Endothelial cell of umbilical vein (primary cell): ENCODE measurements around the gene KRTAP12-3. TPM values are rescaled to one million over a fixed set of nuclear protein-coding genes. Genes with fewer than 3 reads are reported as not detected.
"Not testable (repeated sequence)": the region's sequence is repeated elsewhere in the genome, so short reads cannot be mapped to it uniquely, and the experiment has no call there.

Experiments
- BruUV-seq: library from RNA; stranded (reverse); fragments of 400-500 nt; replicated peaks from 2 replicates; lab custom pipeline; 2021; lab: Mats Ljungman, UMichigan
- CTCF ChIA-PET: fragments of 300-600, 350-600 bp; sonication (Branson Sonifier 250); formaldehyde crosslinking; loops from one replicate; lab custom pipeline; 2021; ENCODE audit warnings: antibody characterized with exemption, inconsistent platforms; lab: Charles Lee
- POLR2A ChIA-PET: fragments of 300-600, 350-600 bp; sonication (Branson Sonifier 250); formaldehyde crosslinking; loops from one replicate; lab custom pipeline; 2021; ENCODE audit warnings: antibody characterized with exemption, inconsistent platforms; lab: Charles Lee
- DNase-seq: peaks from one replicate; pipeline ENCODE4 v3.0.0-alpha.2; 2011; ENCODE audit warnings: low read depth, low spot score
- FAIRE-seq: peaks from 2 replicates; lab custom pipeline; 2011; peaks lifted over from hg19 to GRCh38; lab: Jason Lieb, UNC
- H2AFZ ChIP-seq: 2 replicates; pipeline ENCODE4 v1.6.0; 2012; ENCODE audit warnings: low read depth, low read length, control low read depth, inconsistent platforms
- H3K27ac ChIP-seq: 2 replicates; pipeline ENCODE4 v1.5.1; 2011; ENCODE audit warnings: low read depth, mild to moderate bottlenecking, control low read depth, low read length, moderate library complexity; ENCODE audit not compliant: insufficient read depth
- H3K27me3 ChIP-seq, 2 experiments: 2 replicates each; pipeline versions ENCODE4 v1.6.0 to v1.6.1; 2011; ENCODE audit warnings: low read length in 2 of 2, mixed read lengths in 1 of 2; ENCODE audit not compliant: control insufficient read depth in 2 of 2, insufficient read depth in 2 of 2
- H3K36me3 ChIP-seq, 2 experiments: 2 replicates in 1 of 2; 3 replicates in 1 of 2; pipeline ENCODE4 v1.5.1; 2011; ENCODE audit warnings: low read length in 2 of 2, mild to moderate bottlenecking in 1 of 2, moderate library complexity in 1 of 2; ENCODE audit not compliant: control insufficient read depth in 2 of 2, insufficient read depth in 2 of 2; ENCODE audit errors: extremely low read depth in 1 of 2
- H3K4me1 ChIP-seq: 3 replicates; pipeline ENCODE4 v1.5.1; 2011; ENCODE audit warnings: mild to moderate bottlenecking, low read length; ENCODE audit not compliant: control insufficient read depth, insufficient read depth; ENCODE audit errors: extremely low read depth
- H3K4me2 ChIP-seq: 2 replicates; pipeline ENCODE4 v1.6.1; 2011; ENCODE audit warnings: low read length, control low read depth, mixed read lengths; ENCODE audit not compliant: insufficient read depth
- H3K4me3 ChIP-seq, 3 experiments: fragments of 200-600 bp in 1 of 3; sonication (generic), shearing (Covaris generic) in 1 of 3; replicated peaks in 1 of 3; 2 replicates each; pipeline ENCODE4 v1.5.1; 2011 to 2016; ENCODE audit warnings: control low read depth in 3 of 3, low read length in 3 of 3, mild to moderate bottlenecking in 2 of 3, inconsistent platforms in 1 of 3, low read depth in 1 of 3, moderate library complexity in 1 of 3; ENCODE audit not compliant: insufficient read depth in 1 of 3
- H3K79me2 ChIP-seq: 2 replicates; pipeline ENCODE4 v1.6.0; 2012; ENCODE audit warnings: low read length, inconsistent platforms; ENCODE audit not compliant: control insufficient read depth, insufficient read depth
- H3K9ac ChIP-seq: replicated peaks from 2 replicates; pipeline ENCODE3; 2011; ENCODE audit warnings: low read length, control low read depth; ENCODE audit not compliant: insufficient read depth; ENCODE audit errors: extremely low read depth
- H3K9me1 ChIP-seq: replicated peaks from 3 replicates; pipeline ENCODE4 v1.6.0; 2011; ENCODE audit warnings: mild to moderate bottlenecking, low read length; ENCODE audit not compliant: control insufficient read depth, insufficient read depth; ENCODE audit errors: extremely low read depth
- H3K9me3 ChIP-seq: replicated peaks from 2 replicates; pipeline ENCODE4 v1.5.1; 2012; ENCODE audit warnings: low read length, inconsistent platforms; ENCODE audit not compliant: control insufficient read depth, insufficient read depth
- H4K20me1 ChIP-seq: replicated peaks from 2 replicates; pipeline ENCODE3; 2011; ENCODE audit warnings: mild to moderate bottlenecking, low read length; ENCODE audit not compliant: control insufficient read depth, insufficient read depth; ENCODE audit errors: extremely low read depth
- EZH2 ChIP-seq: IDR thresholded peaks from 2 replicates; pipeline ENCODE4 v1.6.1; 2012; ENCODE audit warnings: borderline replicate concordance, low read depth, mild to moderate bottlenecking, moderate library complexity, low read length, inconsistent platforms; ENCODE audit not compliant: severe bottlenecking
- FOS ChIP-seq: IDR thresholded peaks from 2 replicates; pipeline ENCODE4 v1.6.1; 2011; ENCODE audit warnings: mild to moderate bottlenecking, low read length, moderate library complexity, borderline replicate concordance; ENCODE audit not compliant: insufficient read depth
- GATA2 ChIP-seq: IDR thresholded peaks from 2 replicates; pipeline ENCODE4 v1.7.0; 2011; ENCODE audit warnings: low read depth, mild to moderate bottlenecking, moderate library complexity, mixed read lengths, low read length; ENCODE audit not compliant: insufficient read length, insufficient read depth
- JUN ChIP-seq: IDR thresholded peaks from 2 replicates; pipeline ENCODE4 v1.6.1; 2011; ENCODE audit warnings: borderline replicate concordance, low read depth; ENCODE audit not compliant: insufficient read length, insufficient read depth
- MAX ChIP-seq: IDR thresholded peaks from 2 replicates; pipeline ENCODE4 v1.6.1; 2011; ENCODE audit not compliant: insufficient read depth, insufficient read length
- MYC ChIP-seq: IDR thresholded peaks from one replicate; pipeline ENCODE4 v1.6.1; 2011; ENCODE audit warnings: mild to moderate bottlenecking, low read depth, low read length
- POLR2A ChIP-seq: IDR thresholded peaks from 2 replicates; pipeline ENCODE4 v1.6.1; 2012; ENCODE audit warnings: low read depth, mild to moderate bottlenecking, control low read depth, low read length
- dilution Hi-C: fragments of 300-500 bp; cut with MboI; formaldehyde crosslinking; loops from one replicate; pipeline ENCODE4 v1.15.0; 2019; ENCODE audit warnings: low sequenced_read_pairs; ENCODE audit not compliant: extremely low pct_ligation_motif_present
- intact Hi-C: fragments of 100-400 bp; cut with micrococcal nuclease; formaldehyde crosslinking; loops from one replicate; pipeline ENCODE4 v1.10.0; 2022
- polyA plus RNA-seq, 4 experiments: library from polyadenylated mRNA; depleted of rRNA in 3 of 4; stranded (reverse) in 3 of 4; unstranded in 1 of 4; fragments of >200 nt; gene quantifications; 2 replicates each; pipeline versions ENCODE4 v1.2.1 to v1.2.3, GENCODE V29; 2011 to 2012; ENCODE audit warnings: missing spikeins in 1 of 4
- total RNA-seq: library from RNA; stranded (reverse); gene quantifications from 2 replicates; pipeline ENCODE4 v1.2.3, GENCODE V29; 2021

Gene KRTAP12-3
- total and polyA plus RNA-seq, 2 donors (not counting 3 experiments of a cell fraction or from before 2014, with no cell fraction given), result not detected

GRCh38 chr21:44637018-44637850, 20.5 kb upstream of the KRTAP12-3 start, which contains the start of gene KRTAP10-10:
Gene KRTAP10-10, plus strand, starts transcription at chr21:44637356. Its CDS starts 62 bp downstream, at chr21:44637418.
- DNase-seq, result no peak
- Histone ChIP-seq H3K27ac (no peak within 1 kb of the TSS), H2AFZ (no peak within 1 kb of the TSS), H3K4me2 (no peak within 1 kb of the TSS), H3K4me3 (no peak within 1 kb of the TSS), H3K27me3 (no peaks in the 10 kb centered on the region), H3K4me1 (no peaks in the 10 kb centered on the region), H3K36me3 (no peaks in the 10 kb centered on the region), H3K9me1 (no peaks in the 10 kb centered on the region), H3K79me2 (no peaks in the 10 kb centered on the region), H3K9me3 (no peaks in the 10 kb centered on the region), H3K9ac (no peak within 1 kb of the TSS), H4K20me1 (no peaks in the 10 kb centered on the region)
- no TSS peak for BruUV-seq
- intact Hi-C loops, result no loop called here
- TF ChIP-seq POLR2A (no peak), JUN (no peak), MYC (no peak), EZH2 (no peak), MAX (no peak), FOS (no peak), GATA2 (no peak)
- POLR2A ChIA-PET, result no interaction called here
- dilution Hi-C loops, result no loop called here
- CTCF ChIA-PET, result no interaction called here
- no peak for FAIRE-seq

- intact Hi-C loops, H3K27ac ChIP-seq, H3K9me3 ChIP-seq, H3K4me2 ChIP-seq, H3K79me2 ChIP-seq, dilution Hi-C loops, DNase-seq, H3K4me3 ChIP-seq, H4K20me1 ChIP-seq, H3K4me1 ChIP-seq, H2AFZ ChIP-seq, FAIRE-seq, H3K27me3 ChIP-seq, CTCF ChIA-PET, H3K9ac ChIP-seq, H3K9me1 ChIP-seq, H3K36me3 ChIP-seq, BruUV-seq, POLR2A ChIA-PET: not testable (repeated sequence)
Observed at GRCh38 chr21:44637851-44638348, 19.8 kb upstream of the KRTAP12-3 start.

GRCh38 chr21:44638506-44639330, 19.0 kb upstream of the KRTAP12-3 start:
- POLR2A ChIA-PET, intact Hi-C loops: not testable (repeated sequence)

More at GRCh38 chr21:44638506-44639330, 19.0 kb upstream of the KRTAP12-3 start:
- H3K4me2 ChIP-seq, dilution Hi-C loops, H3K9me1 ChIP-seq, H2AFZ ChIP-seq, BruUV-seq, H3K79me2 ChIP-seq, H3K27ac ChIP-seq, H3K27me3 ChIP-seq, DNase-seq, H3K36me3 ChIP-seq, H3K9ac ChIP-seq, H4K20me1 ChIP-seq, H3K4me1 ChIP-seq, CTCF ChIA-PET, H3K9me3 ChIP-seq, FAIRE-seq, H3K4me3 ChIP-seq: not testable (repeated sequence)
